HG02885 (cell line): ENCODE results near the gene RSBN1.
"Not testable (repeated sequence)": the region's sequence is repeated elsewhere in the genome, so short reads cannot be mapped to it uniquely, and the experiment has no call there.

Source experiments
- ATAC-seq: cut with Tn5 transposase; IDR thresholded peaks from one replicate; pipeline ENCODE4 v1.9.1; 2021; ENCODE audit warnings: mild to moderate bottlenecking; ENCODE audit not compliant: unreplicated experiment, poor library complexity

Gene RSBN1

DNA sequence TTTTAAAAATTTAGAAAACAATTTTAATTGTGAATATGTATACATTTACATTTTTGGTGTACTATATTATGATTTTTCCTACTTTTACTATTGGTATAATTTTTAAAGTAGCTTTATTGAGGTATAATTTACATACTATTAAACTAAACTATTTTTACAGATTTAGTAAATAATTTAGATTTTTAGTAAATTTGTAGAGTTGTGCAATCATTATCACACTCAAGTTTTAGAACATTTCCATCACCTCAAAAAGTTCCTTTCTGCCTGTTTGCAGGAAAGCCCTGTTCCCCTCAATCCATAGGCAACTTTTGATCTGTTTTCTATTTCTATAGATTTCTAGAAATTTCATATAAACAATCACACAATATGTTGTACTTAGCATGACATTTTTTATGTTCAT, 61.2 kb downstream of the RSBN1 start:
- no peak for ATAC-seq

DNA sequence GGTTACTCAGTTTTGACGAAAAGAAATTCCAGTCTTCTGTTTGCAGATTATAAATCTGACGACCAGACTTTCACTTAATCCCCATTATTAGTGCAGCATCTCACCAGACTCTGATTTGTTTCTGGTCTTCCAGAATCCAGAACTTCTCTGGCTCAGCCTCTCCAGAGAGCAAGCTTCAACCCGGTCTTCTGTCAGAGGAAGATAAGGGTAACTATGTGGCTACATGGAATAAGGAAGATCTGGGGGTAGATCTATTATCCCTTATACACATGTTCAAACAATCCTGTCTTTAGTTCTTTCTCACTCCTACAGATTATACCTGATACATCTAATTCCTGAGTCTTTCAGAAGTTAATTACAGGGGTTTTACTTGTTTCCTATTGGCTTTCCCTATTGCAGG, 62.9 kb downstream of the RSBN1 start:
- ATAC-seq: no peak

DNA sequence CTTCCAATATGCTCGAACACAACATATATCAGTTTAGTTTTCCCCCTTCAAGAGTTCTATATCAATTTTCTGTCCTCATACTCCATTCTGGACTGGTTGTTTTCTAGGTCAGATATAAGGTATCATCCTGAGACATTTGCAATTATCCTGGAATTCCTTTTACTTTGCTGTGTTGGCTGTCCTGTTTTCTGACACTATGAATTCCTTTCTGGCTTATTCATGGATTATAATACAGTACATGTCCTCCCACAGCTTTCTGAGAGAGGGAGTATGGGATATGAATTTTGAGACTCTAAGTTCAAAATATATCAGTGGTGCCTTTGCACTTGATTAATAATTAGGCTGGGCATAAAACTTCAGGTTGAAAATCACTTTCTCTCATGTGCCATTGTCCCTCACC, 64.9 kb downstream of the RSBN1 start:
- ATAC-seq: no peak

DNA sequence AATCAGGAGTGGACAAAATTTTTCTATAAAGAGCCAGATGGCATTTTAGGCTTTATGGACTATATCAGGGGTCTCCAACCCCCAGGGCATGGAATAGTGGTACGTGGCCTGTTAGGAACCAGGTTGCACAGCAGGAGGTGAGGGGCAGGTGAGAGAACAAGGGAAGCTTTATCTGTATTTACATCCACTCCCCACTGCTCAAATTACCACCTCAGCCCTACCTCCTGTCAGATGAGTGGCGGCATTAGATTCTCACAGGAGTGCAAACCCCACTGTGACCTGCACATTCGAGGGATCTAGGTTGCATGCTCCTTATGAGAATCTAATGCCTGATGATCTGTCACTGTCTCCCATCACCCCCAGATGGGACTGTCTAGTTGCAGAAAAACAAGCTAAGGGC, 66.9 kb downstream of the RSBN1 start:
- ATAC-seq: no peak

DNA sequence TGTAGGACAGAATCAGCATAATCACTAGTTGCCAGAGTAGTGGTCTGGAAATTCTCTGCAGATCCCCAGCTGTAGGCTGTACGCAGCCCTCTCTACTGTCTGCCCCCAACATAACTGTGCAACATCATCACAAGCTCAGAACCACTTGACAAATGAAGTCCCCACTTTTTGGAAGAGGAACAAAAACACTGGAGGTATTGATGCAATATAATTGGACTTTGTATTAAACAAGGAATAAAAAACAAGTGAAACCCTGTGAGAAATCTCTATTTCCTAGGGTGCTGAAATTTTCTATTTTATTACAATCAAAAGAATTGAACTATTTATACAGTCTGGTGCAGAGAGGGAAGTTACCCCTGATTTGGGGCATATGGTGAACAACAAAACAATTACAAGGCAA, 68.2 kb downstream of the RSBN1 start:
- no peak for ATAC-seq

DNA sequence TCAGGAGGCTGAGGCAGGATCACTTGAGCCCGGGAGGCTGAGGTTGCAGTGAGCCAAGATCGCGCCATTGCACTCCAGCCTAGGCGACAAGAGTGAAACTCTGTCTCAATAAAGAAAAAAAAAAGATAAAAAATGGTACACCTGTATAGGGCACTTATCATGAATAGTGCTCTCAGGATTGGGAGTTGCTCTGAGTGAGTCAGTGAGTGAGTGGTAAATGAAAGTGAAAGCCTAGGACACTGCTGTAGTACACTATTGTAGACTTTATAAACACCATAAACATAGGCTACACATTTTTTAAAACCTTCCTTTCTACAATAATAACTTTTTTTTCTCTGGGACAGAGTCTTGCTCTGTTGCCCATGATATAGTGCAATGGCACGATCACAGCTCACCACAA, 69.8 kb downstream of the RSBN1 start:
- ATAC-seq: no peak

DNA sequence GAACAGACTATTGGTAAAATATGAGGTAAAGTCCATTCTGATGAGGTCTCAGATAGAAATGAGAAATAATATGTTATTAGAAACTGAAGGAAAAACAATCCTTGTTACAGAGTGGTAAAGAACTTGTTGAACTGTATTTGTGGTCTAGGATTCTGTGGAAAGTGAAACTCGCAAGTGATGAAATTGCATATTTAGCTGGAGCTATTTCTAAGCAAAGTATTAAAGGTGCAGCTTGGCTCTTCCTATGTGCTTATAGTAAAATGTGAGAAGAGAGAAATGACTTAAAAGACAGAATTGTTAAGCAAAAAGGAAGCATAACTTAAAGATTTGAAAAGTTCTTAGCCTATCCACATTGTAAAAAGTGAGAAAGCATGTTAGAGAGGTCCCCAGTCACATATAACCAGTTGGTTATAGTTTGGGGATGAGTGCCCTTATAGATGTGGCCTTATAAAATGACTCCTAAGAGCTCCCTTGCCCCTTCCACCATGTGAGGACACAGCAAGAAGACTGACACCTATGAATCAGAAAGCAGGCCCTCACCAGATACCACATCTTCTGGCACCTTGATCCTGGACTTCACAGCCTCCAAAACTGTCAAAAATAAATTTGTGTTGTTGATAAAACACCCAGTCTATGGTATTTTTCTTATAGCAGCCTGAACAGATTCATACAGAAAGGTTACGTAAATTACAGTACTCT, 77.8 kb downstream of the RSBN1 start:
- no peak for ATAC-seq

DNA sequence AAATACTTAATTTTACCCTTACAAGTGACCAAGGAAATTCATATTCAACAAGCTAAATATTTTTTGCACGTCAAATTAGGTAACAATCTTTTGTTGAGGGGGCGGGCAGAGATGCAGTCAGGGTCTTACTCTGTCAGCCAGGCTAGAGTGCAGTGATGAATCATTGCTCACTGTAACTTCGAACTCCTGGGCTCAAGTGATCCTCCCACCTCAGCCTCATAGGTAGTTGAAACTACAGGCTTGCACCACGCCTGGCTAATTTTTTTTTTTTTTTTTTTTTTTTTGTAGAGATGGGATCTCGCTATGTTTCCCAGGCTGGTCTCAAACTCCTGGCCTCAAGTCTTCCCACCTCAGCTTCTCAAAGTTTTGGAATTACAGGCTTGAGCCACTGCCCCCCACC, 79.5 kb downstream of the RSBN1 start:
- ATAC-seq: no peak

DNA sequence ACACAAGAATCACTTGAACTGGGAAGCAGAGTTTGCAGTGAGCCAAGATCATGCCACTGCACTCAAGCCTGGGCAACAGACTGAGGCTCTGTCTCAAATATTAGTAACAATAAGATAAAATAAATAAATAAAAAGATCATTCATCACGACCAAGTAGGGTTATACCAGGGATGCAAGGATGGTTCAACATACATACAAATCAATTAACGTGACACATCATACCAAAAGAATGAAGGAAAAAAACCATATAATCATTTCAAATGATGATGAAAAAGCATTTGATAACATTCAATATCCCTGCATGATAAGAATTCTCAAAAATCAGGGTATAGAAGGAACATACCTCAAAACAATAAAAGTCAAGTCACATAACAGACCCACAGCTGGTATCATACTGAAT, 91.3 kb downstream of the RSBN1 start:
- ATAC-seq: no peak

DNA sequence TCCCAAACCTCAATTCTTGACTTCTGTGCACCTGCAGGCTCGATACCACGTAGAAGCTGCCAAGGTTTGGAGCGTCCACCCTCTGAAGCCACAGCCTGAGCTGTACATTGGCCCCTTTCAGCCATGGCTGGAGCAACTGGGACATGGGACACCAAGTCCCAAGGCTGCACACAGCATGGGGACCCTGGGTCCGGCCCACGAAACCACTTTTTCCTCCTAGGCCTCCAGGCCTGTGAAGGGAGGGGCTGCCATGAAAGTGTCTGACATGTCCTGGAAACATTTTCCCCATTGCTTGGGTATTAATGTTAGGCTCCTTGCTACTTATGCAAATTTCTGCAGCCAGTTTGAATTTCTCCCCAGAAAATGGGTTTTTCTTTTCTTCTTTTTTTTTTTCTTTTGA, 93.7 kb downstream of the RSBN1 start:
- ATAC-seq: not testable (repeated sequence)

DNA sequence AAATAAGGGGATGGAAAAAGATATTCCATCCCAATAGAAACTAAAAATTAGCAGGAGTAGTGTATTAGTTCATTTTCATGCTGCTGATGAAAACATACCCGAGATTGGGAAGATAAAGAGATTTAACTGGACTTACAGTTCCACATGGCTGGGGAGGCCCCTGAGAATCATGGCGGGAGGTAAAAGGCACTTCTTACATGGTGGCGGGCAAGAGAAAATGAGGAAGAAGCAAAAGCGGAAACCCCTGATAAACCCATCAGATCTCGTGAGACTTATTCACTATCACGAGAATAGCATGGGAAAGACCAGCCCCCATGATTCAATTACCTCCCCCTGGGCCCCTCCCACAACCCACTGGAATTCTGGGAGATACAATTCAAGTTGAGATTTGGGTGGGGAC, 94.8 kb downstream of the RSBN1 start:
- not testable (repeated sequence) for ATAC-seq

DNA sequence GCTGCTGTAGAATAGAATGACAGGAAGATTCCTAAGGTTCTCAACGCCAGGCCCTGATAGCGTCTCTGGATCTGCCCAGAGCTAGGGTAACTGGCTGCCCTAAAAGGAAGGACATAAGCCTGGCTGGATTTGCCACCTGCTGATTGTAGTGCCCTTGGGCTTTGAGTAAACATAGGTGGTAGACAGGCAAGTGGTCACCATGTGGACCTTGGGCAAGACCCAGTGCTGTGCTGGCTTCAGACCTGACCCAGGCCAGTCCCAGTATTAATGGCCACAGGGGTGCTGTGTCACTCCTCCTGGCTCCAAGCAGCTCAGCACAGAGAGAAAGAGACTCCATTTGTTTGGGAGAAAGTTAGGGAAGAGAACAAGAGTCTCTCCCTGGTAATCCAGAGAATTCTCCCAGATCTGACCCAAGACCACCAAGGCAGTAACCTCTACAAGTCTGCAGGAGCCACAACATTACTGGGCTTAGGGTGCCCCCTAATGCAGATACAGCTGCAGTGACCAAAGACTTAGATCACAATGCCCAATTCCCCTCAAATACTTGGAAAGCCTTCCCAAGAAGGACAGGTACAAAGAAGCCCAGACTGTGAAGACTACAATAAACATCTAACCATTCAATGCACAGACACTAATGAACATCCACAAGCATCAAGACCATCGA, 97.5 kb downstream of the RSBN1 start:
- no peak for ATAC-seq
